H1 (cell line): Measurements from ENCODE around the gene PTGES. TPM values are rescaled to one million over a fixed set of nuclear protein-coding genes. Genes with fewer than 3 reads are reported as not detected.

Experiments
- CTCF ChIA-PET: fragments of 300-600 bp; sonication (Branson Sonifier 250); formaldehyde crosslinking; loops from one replicate; lab custom pipeline; 2021; ENCODE audit not compliant: partially characterized antibody; lab: Charles Lee
- POLR2A ChIA-PET: fragments of 300-600 bp; sonication (Branson Sonifier 250); formaldehyde crosslinking; loops from one replicate; lab custom pipeline; 2021; ENCODE audit warnings: inconsistent platforms; ENCODE audit not compliant: partially characterized antibody; lab: Charles Lee
- DNase-seq, 2 experiments: peaks; one replicate each; pipeline versions ENCODE4 v3.0.0 to v3.0.0-alpha.2; 2010 to 2022; ENCODE audit warnings: low spot score in 2 of 2, low read depth in 1 of 2, mixed read lengths in 1 of 2
- FAIRE-seq: peaks from 2 replicates; lab custom pipeline; 2011; peaks lifted over from hg19 to GRCh38; lab: Jason Lieb, UNC
- H2AFZ ChIP-seq: 2 replicates; pipeline ENCODE4 v1.8.1; 2012; ENCODE audit warnings: low read length, inconsistent platforms
- H2AK5ac ChIP-seq: 2 replicates; pipeline ENCODE4 v1.6.1; 2013; ENCODE audit warnings: low read depth, low read length
- H2BK120ac ChIP-seq: replicated peaks from 2 replicates; pipeline ENCODE3; 2013; ENCODE audit warnings: low read depth, low read length, inconsistent platforms
- H2BK12ac ChIP-seq: 2 replicates; pipeline ENCODE4 v1.6.1; 2013; ENCODE audit warnings: low read depth, low read length
- H2BK15ac ChIP-seq: 2 replicates; pipeline ENCODE4 v1.6.1; 2013; ENCODE audit warnings: low read length
- H2BK20ac ChIP-seq: 2 replicates; pipeline ENCODE4 v1.6.1; 2013; ENCODE audit warnings: low read length
- H2BK5ac ChIP-seq: 2 replicates; pipeline ENCODE4 v1.6.1; 2013; ENCODE audit warnings: low read depth, low read length
- H3K14ac ChIP-seq: 2 replicates; pipeline ENCODE4 v1.6.1; 2013; ENCODE audit warnings: inconsistent platforms; ENCODE audit not compliant: insufficient read length
- H3K18ac ChIP-seq: 2 replicates; pipeline ENCODE4 v1.6.1; 2013; ENCODE audit warnings: low read length; ENCODE audit errors: extremely low read depth
- H3K23ac ChIP-seq: 2 replicates; pipeline ENCODE4 v1.6.1; 2013; ENCODE audit warnings: inconsistent platforms; ENCODE audit not compliant: insufficient read length
- H3K23me2 ChIP-seq: 2 replicates; pipeline ENCODE4 v1.6.1; 2013; ENCODE audit warnings: low read depth, low read length
- H3K27ac ChIP-seq: 2 replicates; pipeline ENCODE4 v1.6.1; 2011; ENCODE audit warnings: low read depth, low read length, inconsistent platforms
- H3K27me3 ChIP-seq, 4 experiments: replicated peaks in 1 of 4; 1 replicate in 1 of 4; 2 replicates in 3 of 4; pipeline versions ENCODE4 v1.6.1 to v1.8.1; 2011 to 2013; ENCODE audit warnings: low read length in 3 of 4, mild to moderate bottlenecking in 3 of 4, inconsistent platforms in 2 of 4, mixed read lengths in 2 of 4, moderate library complexity in 1 of 4; ENCODE audit not compliant: control insufficient read depth in 3 of 4, insufficient read depth in 3 of 4; ENCODE audit errors: extremely low read depth in 1 of 4
- H3K36me3 ChIP-seq, 4 experiments: 2 replicates each; pipeline versions ENCODE4 v1.6.1 to v1.8.1; 2011 to 2013; ENCODE audit warnings: mild to moderate bottlenecking in 4 of 4, low read length in 3 of 4, moderate library complexity in 2 of 4, control low read depth in 1 of 4, inconsistent platforms in 1 of 4; ENCODE audit not compliant: insufficient read depth in 4 of 4, control insufficient read depth in 2 of 4
- H3K4ac ChIP-seq: replicated peaks from 2 replicates; pipeline ENCODE3; 2013; ENCODE audit warnings: low read length, low read depth, mixed read lengths, inconsistent platforms; ENCODE audit not compliant: insufficient read length
- H3K4me1 ChIP-seq, 4 experiments: replicated peaks in 1 of 4; 1 replicate in 1 of 4; 2 replicates in 3 of 4; pipeline versions ENCODE4 v1.6.1 to v1.8.1; 2011 to 2013; ENCODE audit warnings: low read length in 3 of 4, inconsistent platforms in 2 of 4, mixed read lengths in 1 of 4; ENCODE audit not compliant: insufficient read depth in 4 of 4, control insufficient read depth in 3 of 4
- H3K4me2 ChIP-seq, 2 experiments: 2 replicates each; pipeline versions ENCODE4 v1.6.1 to v1.8.1; 2011 to 2013; ENCODE audit warnings: low read depth in 2 of 2, low read length in 2 of 2, control low read depth in 1 of 2, inconsistent platforms in 1 of 2, mild to moderate bottlenecking in 1 of 2; ENCODE audit not compliant: insufficient read depth in 1 of 2
- H3K4me3 ChIP-seq, 4 experiments: fragments of 200-600, 300-600 bp in 1 of 4; sonication (generic), shearing (Covaris generic), sonication (Bioruptor Twin) in 1 of 4; 2 replicates each; pipeline versions ENCODE4 v1.5.1 to v1.8.1; 2011 to 2016; ENCODE audit warnings: low read length in 4 of 4, low read depth in 3 of 4, control low read depth in 2 of 4, inconsistent platforms in 2 of 4, mild to moderate bottlenecking in 2 of 4, mixed read lengths in 1 of 4, moderate library complexity in 1 of 4; ENCODE audit not compliant: insufficient read depth in 2 of 4; ENCODE audit errors: extremely low read depth in 1 of 4
- H3K56ac ChIP-seq: replicated peaks from 2 replicates; pipeline ENCODE3; 2013; ENCODE audit warnings: low read depth, mild to moderate bottlenecking, mixed read lengths, low read length, inconsistent platforms; ENCODE audit not compliant: insufficient read length
- H3K79me1 ChIP-seq: 2 replicates; pipeline ENCODE4 v1.6.1; 2013; ENCODE audit warnings: low read depth, low read length, control low read depth
- H3K79me2 ChIP-seq, 2 experiments: 2 replicates each; pipeline versions ENCODE4 v1.6.1 to v1.8.1; 2012 to 2013; ENCODE audit warnings: low read length in 2 of 2, mild to moderate bottlenecking in 2 of 2, inconsistent platforms in 1 of 2; ENCODE audit not compliant: insufficient read depth in 2 of 2, control insufficient read depth in 1 of 2
- H3K9ac ChIP-seq, 4 experiments: replicated peaks in 1 of 4; 1 replicate in 1 of 4; 2 replicates in 3 of 4; pipeline versions ENCODE4 v1.6.1 to v1.8.1; 2011 to 2013; ENCODE audit warnings: low read depth in 3 of 4, low read length in 3 of 4, control low read depth in 2 of 4, mild to moderate bottlenecking in 2 of 4, moderate library complexity in 2 of 4, inconsistent platforms in 1 of 4; ENCODE audit errors: extremely low read depth in 1 of 4
- H3K9me3 ChIP-seq, 2 experiments: 2 replicates each; pipeline versions ENCODE4 v1.6.1 to v1.8.1; 2012 to 2013; ENCODE audit warnings: mild to moderate bottlenecking in 2 of 2, moderate library complexity in 2 of 2, control low read depth in 1 of 2, inconsistent platforms in 1 of 2, low read depth in 1 of 2, low read length in 1 of 2, mixed read lengths in 1 of 2; ENCODE audit not compliant: insufficient read depth in 2 of 2
- H4K20me1 ChIP-seq, 2 experiments: replicated peaks in 1 of 2; 2 replicates each; pipeline versions ENCODE3 to v1.8.1; 2011 to 2013; ENCODE audit warnings: inconsistent platforms in 2 of 2, low read length in 2 of 2, mild to moderate bottlenecking in 1 of 2; ENCODE audit not compliant: insufficient read depth in 2 of 2, control insufficient read depth in 1 of 2
- H4K5ac ChIP-seq: 2 replicates; pipeline ENCODE4 v1.6.1; 2013; ENCODE audit warnings: low read length, low read depth, mixed read lengths, inconsistent platforms; ENCODE audit not compliant: insufficient read length
- H4K8ac ChIP-seq: 2 replicates; pipeline ENCODE4 v1.8.0; 2013; ENCODE audit warnings: mild to moderate bottlenecking, moderate library complexity, low read length, inconsistent platforms; ENCODE audit not compliant: insufficient read depth; ENCODE audit errors: extremely low read depth
- H4K91ac ChIP-seq: replicated peaks from 2 replicates; pipeline ENCODE3; 2013; ENCODE audit warnings: low read length, mixed read lengths, inconsistent platforms; ENCODE audit not compliant: insufficient read length
- ASH2L ChIP-seq: fragments of 200-600, 300-600 bp; sonication (generic); IDR thresholded peaks from one replicate; pipeline ENCODE4 v1.7.1; 2017; ENCODE audit warnings: low read length
- CTBP2 ChIP-seq: IDR thresholded peaks from 2 replicates; pipeline ENCODE4 v1.7.0; 2011; ENCODE audit warnings: borderline replicate concordance, mild to moderate bottlenecking, moderate library complexity, mixed read lengths, low read length; ENCODE audit not compliant: insufficient read depth, insufficient read length
- EZH2 ChIP-seq: fragments of 200-600 bp; sonication (generic); IDR thresholded peaks from 2 replicates; pipeline ENCODE4 v1.7.1; 2012; ENCODE audit warnings: low read depth, mild to moderate bottlenecking, moderate library complexity, low read length, inconsistent platforms; ENCODE audit not compliant: severe bottlenecking
- MAX ChIP-seq: IDR thresholded peaks from 2 replicates; pipeline ENCODE4 v1.6.1; 2012; ENCODE audit warnings: inconsistent platforms
- RFX5 ChIP-seq: IDR thresholded peaks from 2 replicates; pipeline ENCODE4 v1.6.1; 2011; ENCODE audit warnings: low read depth, low read length, improper control_type of control experiment, borderline replicate concordance
- RNF2 ChIP-seq: fragments of 200-900, 300-1000 bp; sonication (generic); IDR thresholded peaks from 2 replicates; pipeline ENCODE4 v1.7.1; 2016; ENCODE audit warnings: borderline replicate concordance, low read depth, mild to moderate bottlenecking, antibody characterized with exemption, low read length; ENCODE audit not compliant: poor library complexity, severe bottlenecking; ENCODE audit errors: missing control alignments
- SIRT6 ChIP-seq: IDR thresholded peaks from one replicate; pipeline ENCODE4 v1.7.1; 2012; ENCODE audit warnings: low read length, inconsistent platforms
- SP1 ChIP-seq: IDR thresholded peaks from 2 replicates; pipeline ENCODE4 v1.6.1; 2011; ENCODE audit warnings: low read depth, low read length
- SRF ChIP-seq: IDR thresholded peaks from 2 replicates; pipeline ENCODE4 v1.6.1; 2011; ENCODE audit warnings: mild to moderate bottlenecking, low read depth, low read length, moderate library complexity
- TBP ChIP-seq: IDR thresholded peaks from 2 replicates; pipeline ENCODE4 v1.6.1; 2011; ENCODE audit warnings: low read depth, low read length, improper control_type of control experiment
- TEAD4 ChIP-seq: IDR thresholded peaks from 2 replicates; pipeline ENCODE4 v1.6.1; 2012; ENCODE audit warnings: low read depth, low read length, inconsistent platforms, mixed read lengths
- WGBS, 2 experiments: shearing (Covaris generic) in 1 of 2; methylation state at CpG; one replicate each; pipeline versions ENCODE4 v1.1.6 to v1.1.7; 2013 to 2015; ENCODE audit warnings: low lambda C conversion rate in 2 of 2, mixed read lengths in 2 of 2, inconsistent platforms in 1 of 2, low coverage in 1 of 2, missing lambda C conversion rate in 1 of 2; ENCODE audit not compliant: insufficient replicate concordance in 2 of 2, insufficient coverage in 1 of 2, insufficient read length in 1 of 2; ENCODE audit errors: extremely low coverage in 1 of 2, missing lambda C conversion rate in 1 of 2; 5-methylcytosine and 5-hydroxymethylcytosine counted together
- polyA plus RNA-seq, 7 experiments: library from polyadenylated mRNA; depleted of rRNA in 3 of 7; stranded (reverse) in 5 of 7; unstranded in 2 of 7; fragments of >200 nt in 5 of 7; fragments of 200-250 nt in 2 of 7; gene quantifications; 1 replicate in 5 of 7; 2 replicates in 1 of 7; 4 replicates in 1 of 7; pipeline versions ENCODE4 v1.2.1 to v1.2.3, GENCODE V29; 2011 to 2013; ENCODE audit warnings: missing spikeins in 2 of 7, mixed read lengths in 2 of 7
- total RNA-seq: library from RNA; stranded (reverse); fragmentation: NEBNext Ultra II Directional; extraction: Animal tissue kit (Norgen Biotek cat#: 25700); gene quantifications from 2 replicates; pipeline ENCODE4 v1.2.1, GENCODE V29; 2021

The PTGES gene
- total and polyA plus RNA-seq, 2 of the 8 experiments (the other 6 are each of a cell fraction or from before 2014, with no cell fraction given) = 3.2 to 5.1 TPM

GRCh38 chr9:129762985-129763926 is 10.4 kb upstream of the PTGES start:
- Histone ChIP-seq H2BK5ac (no peak overlapping the region), H2BK120ac (no peak overlapping the region), H3K79me2 (no peaks in the 10 kb centered on the region), H3K18ac (no peak overlapping the region), H2AK5ac (no peak overlapping the region), H4K8ac (no peak overlapping the region), H3K36me3 (no peaks in the 10 kb centered on the region), H2BK20ac (no peak overlapping the region), H2BK15ac (no peak overlapping the region), H2BK12ac (no peak overlapping the region), H3K4me3 (no peak overlapping the region), H3K23ac (no peak overlapping the region), H4K5ac (no peak overlapping the region), H3K27ac (no peak overlapping the region), H3K4me2 (no peak overlapping the region), H4K91ac (no peak overlapping the region), H3K4me1 (peaks cover 0 to 2% (median 0%) of the 10 kb centered on the region in 4 experiments; a peak in 1 of 7 replicates), H3K4ac (no peak overlapping the region), H3K56ac (no peak overlapping the region), H3K9ac (no peak overlapping the region), H3K14ac (no peak overlapping the region), H3K9me3 (no peaks in the 10 kb centered on the region), H3K79me1 (no peaks in the 10 kb centered on the region), H2AFZ (peak overlapping the region; percentile 51; the same call in 1 of the 2 replicates), H3K23me2 (no peaks in the 10 kb centered on the region), H4K20me1 (no peaks in the 10 kb centered on the region), H3K27me3 (no peaks in the 10 kb centered on the region)
- ChIA-PET POLR2A (interaction anchor here (1.3 to 1.6 kb wide), 2 partner anchors 12 to 17 kb away, joined by 3 read pairs; no protein-coding TSS in a partner anchor), CTCF (interaction anchor here (0.8 to 16.4 kb wide), 8 partner anchors 10 to 121 kb away, joined by 3 to 168 read pairs (median 4); partner anchors contain the start of gene PTGES)
- DNase-seq (no peak), FAIRE-seq (no peak)
- 88% methylated on average over 13 of the region's 13 CpGs; no CpG with 5 or more reads in 1 of the 2 experiments for WGBS, 2 experiments
- no peak for TF ChIP-seq SRF
- TF ChIP-seq SP1 = no peak
- TF ChIP-seq ASH2L = no peak
- TF ChIP-seq EZH2 = no peak
- no peak for TF ChIP-seq MAX
- TF ChIP-seq TBP = no peak
- TF ChIP-seq RFX5 = no peak
- TF ChIP-seq TEAD4 = no peak
- no peak for TF ChIP-seq RNF2
- no peak for TF ChIP-seq CTBP2
- no peak for TF ChIP-seq SIRT6
